ENCODE measurements around the gene BIN1.

DNA sequence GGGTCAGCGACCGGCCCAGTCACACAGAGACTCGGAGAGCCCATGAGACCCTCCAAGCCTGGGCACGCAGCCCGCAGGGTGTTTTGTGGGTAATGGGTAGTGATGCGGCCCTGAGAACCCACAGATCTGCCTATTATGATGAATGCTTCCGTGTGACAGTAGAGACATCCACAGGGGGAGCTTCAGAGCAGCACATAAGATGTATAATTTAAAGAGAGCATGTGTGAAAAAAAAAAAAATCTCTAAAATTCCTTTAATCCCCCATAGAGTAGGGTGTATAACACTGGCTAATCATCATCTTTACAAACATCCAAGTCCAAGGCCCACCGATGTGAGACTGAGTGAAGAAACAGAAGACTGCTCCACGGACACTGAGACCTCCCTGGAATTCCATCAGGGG is 34.6 kb downstream of the BIN1 start:
- TF ChIP-seq, protein P1, sequence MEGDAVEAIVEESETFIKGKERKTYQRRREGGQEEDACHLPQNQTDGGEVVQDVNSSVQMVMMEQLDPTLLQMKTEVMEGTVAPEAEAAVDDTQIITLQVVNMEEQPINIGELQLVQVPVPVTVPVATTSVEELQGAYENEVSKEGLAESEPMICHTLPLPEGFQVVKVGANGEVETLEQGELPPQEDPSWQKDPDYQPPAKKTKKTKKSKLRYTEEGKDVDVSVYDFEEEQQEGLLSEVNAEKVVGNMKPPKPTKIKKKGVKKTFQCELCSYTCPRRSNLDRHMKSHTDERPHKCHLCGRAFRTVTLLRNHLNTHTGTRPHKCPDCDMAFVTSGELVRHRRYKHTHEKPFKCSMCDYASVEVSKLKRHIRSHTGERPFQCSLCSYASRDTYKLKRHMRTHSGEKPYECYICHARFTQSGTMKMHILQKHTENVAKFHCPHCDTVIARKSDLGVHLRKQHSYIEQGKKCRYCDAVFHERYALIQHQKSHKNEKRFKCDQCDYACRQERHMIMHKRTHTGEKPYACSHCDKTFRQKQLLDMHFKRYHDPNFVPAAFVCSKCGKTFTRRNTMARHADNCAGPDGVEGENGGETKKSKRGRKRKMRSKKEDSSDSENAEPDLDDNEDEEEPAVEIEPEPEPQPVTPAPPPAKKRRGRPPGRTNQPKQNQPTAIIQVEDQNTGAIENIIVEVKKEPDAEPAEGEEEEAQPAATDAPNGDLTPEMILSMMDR (conservative IDR thresholded peaks at IDR 0.05; ENCODE audit: low read length): no peak
- no peak for TF ChIP-seq EZH2phosphoT487 (IDR thresholded peaks at IDR 0.05; ENCODE audit: borderline replicate concordance, low read depth, low read length)
